ENCODE data around the gene EFCAB11. TPM values are rescaled to one million over a fixed set of nuclear protein-coding genes. Genes with fewer than 3 reads are reported as not detected.

EFCAB11 gene
- total and polyA plus RNA-seq, 2 donors (not counting 1 experiment from before 2014, with no cell fraction given): 4.2 to 13.8 TPM

DNA sequence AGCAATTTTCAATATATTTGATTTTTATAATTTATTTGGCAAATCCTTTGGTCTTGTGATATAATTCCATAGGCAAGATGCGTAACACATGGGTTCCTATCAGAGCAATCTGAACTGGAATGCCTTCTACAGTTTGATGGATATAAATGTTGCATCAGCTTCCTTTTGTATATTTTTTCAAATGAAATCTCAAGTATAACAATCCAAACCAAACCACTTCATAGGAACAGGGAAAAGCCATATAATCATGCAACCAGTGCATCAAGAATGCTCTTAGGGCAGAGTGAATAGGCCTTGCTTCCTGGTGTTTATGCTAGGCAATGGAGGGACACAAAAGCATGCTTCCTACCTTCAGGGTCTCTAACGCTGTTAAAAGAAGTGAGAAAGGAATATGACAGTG, 34.5 kb downstream of the EFCAB11 start:
- peaks cover 2% of the 10 kb centered on the region for H3K4me1 Mint-ChIP-seq
- DNase-seq (no peak), ATAC-seq (ENCODE audit: low read depth) (no peak)
- Histone ChIP-seq H3K79me2 (ENCODE audit: control insufficient read depth, insufficient read depth, low read length) (no peaks in the 10 kb centered on the region), H3K27me3 (replicated peaks in 1 of 4; ENCODE audit: control extremely low read depth in 1 of 4, control insufficient read depth in 3 of 4, insufficient read depth in 4 of 4, low read length in 3 of 4) (no peaks in the 10 kb centered on the region), H3K4me2 (replicated peaks; ENCODE audit: low read depth, low read length, poor library complexity, severe bottlenecking) (no peak overlapping the region), H3K9me3 (ENCODE audit: control extremely low read depth in 1 of 3, control insufficient read depth in 2 of 3, insufficient read depth in 1 of 3, low read length in 2 of 3) (no peaks in the 10 kb centered on the region), H3K9ac (ENCODE audit: low read length) (no peak overlapping the region), H2AFZ (ENCODE audit: insufficient read depth, low read depth, low read length, poor library complexity, severe bottlenecking) (no peak overlapping the region), H4K20me1 (ENCODE audit: control insufficient read depth, insufficient read depth, low read length, poor library complexity, severe bottlenecking) (no peaks in the 10 kb centered on the region), H3K36me3 (replicated peaks in 1 of 2; ENCODE audit: control extremely low read depth in 1 of 2, control insufficient read depth in 1 of 2, extremely low read depth in 1 of 2, insufficient read depth in 2 of 2, low read length in 1 of 2) (no peaks in the 10 kb centered on the region), H3K4me1 (ENCODE audit: control insufficient read depth in 2 of 2, insufficient read depth in 2 of 2, low read length in 2 of 2) (no peaks in the 10 kb centered on the region), H3K4me3 (ENCODE audit: control extremely low read depth in 1 of 5, extremely low read depth in 1 of 5, insufficient read depth in 1 of 5, low read depth in 2 of 5, low read length in 4 of 5) (no peak overlapping the region), H3K27ac (ENCODE audit: low read length in 2 of 2) (no peak overlapping the region)
- H3K9me3 Mint-ChIP-seq (ENCODE audit: insufficient read depth): no peaks in the 10 kb centered on the region
- POLR2A ChIA-PET: no interaction called here
- TF ChIP-seq CTCF (IDR thresholded peaks at IDR 0.05) (no peak), EZH2 (IDR thresholded peaks at IDR 0.05; ENCODE audit: borderline replicate concordance, insufficient read depth, low read depth, low read length, poor library complexity, severe bottlenecking) (no peak)
- no peak overlapping the region for H3K4me3 Mint-ChIP-seq
- no peak overlapping the region for H3K27ac Mint-ChIP-seq
- CTCF ChIA-PET: interaction anchor here (1.3 to 4.0 kb wide), 3 partner anchors 9 to 893 kb away, joined by 3 to 12 read pairs (median 5); no protein-coding TSS in a partner anchor
- 86% methylated on average over 1 of the region's 2 CpGs for WGBS (ENCODE audit: insufficient coverage)
- peaks cover 1% of the 10 kb centered on the region for H3K27me3 Mint-ChIP-seq
- intact Hi-C loops (cut with micrococcal nuclease): no loop called here

GRCh38 chr14:89918721-89919120, 35.8 kb downstream of the EFCAB11 start:
- no peaks in the 10 kb centered on the region for H3K79me2 ChIP-seq (ENCODE audit: control insufficient read depth, insufficient read depth, low read length)
- TF ChIP-seq CTCF (IDR thresholded peaks at IDR 0.05) (no peak), EZH2 (IDR thresholded peaks at IDR 0.05; ENCODE audit: borderline replicate concordance, insufficient read depth, low read depth, low read length, poor library complexity, severe bottlenecking) (no peak)
- H3K4me1 ChIP-seq (ENCODE audit: control insufficient read depth in 2 of 2, insufficient read depth in 2 of 2, low read length in 2 of 2): no peaks in the 10 kb centered on the region
- H3K36me3 ChIP-seq (replicated peaks in 1 of 2; ENCODE audit: control extremely low read depth in 1 of 2, control insufficient read depth in 1 of 2, extremely low read depth in 1 of 2, insufficient read depth in 2 of 2, low read length in 1 of 2): no peaks in the 10 kb centered on the region
- no peak overlapping the region for H3K9ac ChIP-seq (ENCODE audit: low read length)
- H3K4me3 ChIP-seq (ENCODE audit: control extremely low read depth in 1 of 5, extremely low read depth in 1 of 5, insufficient read depth in 1 of 5, low read depth in 2 of 5, low read length in 4 of 5): no peak overlapping the region
- DNase-seq (no peak), ATAC-seq (ENCODE audit: low read depth) (no peak)
- H3K9me3 ChIP-seq (ENCODE audit: control extremely low read depth in 1 of 3, control insufficient read depth in 2 of 3, insufficient read depth in 1 of 3, low read length in 2 of 3): no peaks in the 10 kb centered on the region
- no peaks in the 10 kb centered on the region for H3K27me3 ChIP-seq (replicated peaks in 1 of 4; ENCODE audit: control extremely low read depth in 1 of 4, control insufficient read depth in 3 of 4, insufficient read depth in 4 of 4, low read length in 3 of 4)
- no peak overlapping the region for H3K4me3 Mint-ChIP-seq
- 93% methylated on average over 2 of the region's 2 CpGs for WGBS (ENCODE audit: insufficient coverage)
- POLR2A ChIA-PET: no interaction called here
- no peak overlapping the region for H3K4me2 ChIP-seq (replicated peaks; ENCODE audit: low read depth, low read length, poor library complexity, severe bottlenecking)
- H3K27ac ChIP-seq (ENCODE audit: low read length in 2 of 2): no peak overlapping the region
- no peak overlapping the region for H3K27ac Mint-ChIP-seq
- CTCF ChIA-PET: interaction anchor here (1.3 to 4.0 kb wide), 2 partner anchors 877 to 892 kb away, joined by 4 to 12 read pairs; no protein-coding TSS in a partner anchor
- no peak overlapping the region for H2AFZ ChIP-seq (ENCODE audit: insufficient read depth, low read depth, low read length, poor library complexity, severe bottlenecking)
- H3K4me1 Mint-ChIP-seq: peaks cover 3% of the 10 kb centered on the region
- H3K27me3 Mint-ChIP-seq: peaks cover 3% of the 10 kb centered on the region
- no peaks in the 10 kb centered on the region for H4K20me1 ChIP-seq (ENCODE audit: control insufficient read depth, insufficient read depth, low read length, poor library complexity, severe bottlenecking)
- intact Hi-C loops (cut with micrococcal nuclease): loop anchor here (5.0 kb wide), 2 partner anchors 146 to 1251 kb away; no protein-coding TSS in a partner anchor
- no peaks in the 10 kb centered on the region for H3K9me3 Mint-ChIP-seq (ENCODE audit: insufficient read depth)

Data from B cell (primary cell).